HepG2 (cell line): ENCODE data around the gene PDE9A. TPM values are rescaled to one million over a fixed set of nuclear protein-coding genes. Genes with fewer than 3 reads are reported as not detected.
A peak's percentile ranks its signal among the peaks of the same experiment; 100 is the strongest.

Experiments
- ATAC-seq: fragments of 200-7000 bp; cut with Tn5 transposase; 3 replicates; pipeline ENCODE4 v1.9.1; 2020; ENCODE audit warnings: mild to moderate bottlenecking, moderate library complexity
- BruUV-seq: library from RNA; stranded (reverse); fragments of 400-500 nt; replicated peaks from 2 replicates; lab custom pipeline; 2021; lab: Mats Ljungman, UMichigan
- CTCF ChIA-PET: fragments of 300-600 bp; formaldehyde crosslinking; extraction: SDS; loops from one replicate; lab custom pipeline; 2021; ENCODE audit warnings: low total read pairs, inconsistent platforms, low intra/inter-chr PET ratio; lab: Yijun Ruan, JAX
- POLR2A ChIA-PET: fragments of 350-600 bp; sonication (Branson Sonifier 250); formaldehyde crosslinking; loops from one replicate; lab custom pipeline; 2020; ENCODE audit warnings: antibody characterized with exemption, inconsistent platforms; lab: Yijun Ruan, JAX
- DNase-seq: peaks from one replicate; pipeline ENCODE4 v3.0.0-alpha.2; 2015; ENCODE audit warnings: low spot score
- FAIRE-seq: peaks from 3 replicates; lab custom pipeline; 2011; peaks lifted over from hg19 to GRCh38; lab: Jason Lieb, UNC
- H2AFZ ChIP-seq: one replicate; pipeline ENCODE4 v1.6.1; 2011; ENCODE audit warnings: low read length, inconsistent platforms
- H3K27ac ChIP-seq: fragments of 300-600 bp; 3 replicates; pipeline ENCODE4 v1.8.0; 2011; ENCODE audit warnings: mixed run types, mild to moderate bottlenecking, mixed read lengths, low read length, inconsistent platforms; ENCODE audit not compliant: insufficient read depth; ENCODE audit errors: extremely low read length
- H3K27me3 ChIP-seq, 2 experiments: fragments of 200-600 bp in 1 of 2; 2 replicates in 1 of 2; 3 replicates in 1 of 2; pipeline versions ENCODE4 v1.6.0 to v1.8.0; 2011; ENCODE audit warnings: low read length in 2 of 2, mild to moderate bottlenecking in 2 of 2, moderate library complexity in 2 of 2, inconsistent platforms in 1 of 2; ENCODE audit not compliant: insufficient read depth in 2 of 2, control insufficient read depth in 1 of 2
- H3K36me3 ChIP-seq, 2 experiments: fragments of 200-600 bp in 1 of 2; replicated peaks in 1 of 2; 2 replicates in 1 of 2; 3 replicates in 1 of 2; pipeline versions ENCODE4 v1.5.1 to v1.8.0; 2011; ENCODE audit warnings: low read length in 2 of 2, inconsistent platforms in 1 of 2; ENCODE audit not compliant: insufficient read depth in 2 of 2, control insufficient read depth in 1 of 2
- H3K4me1 ChIP-seq: 2 replicates; pipeline ENCODE4 v1.5.1; 2012; ENCODE audit warnings: low read length, inconsistent platforms; ENCODE audit not compliant: insufficient read depth
- H3K4me2 ChIP-seq: 2 replicates; pipeline ENCODE4 v1.6.0; 2011; ENCODE audit warnings: low read depth, low read length, inconsistent platforms
- H3K4me3 ChIP-seq, 3 experiments: fragments of 200-600 bp in 1 of 3; sonication (generic), shearing (Covaris generic) in 1 of 3; replicated peaks in 1 of 3; 2 replicates each; pipeline ENCODE4 v1.5.1; 2011 to 2016; ENCODE audit warnings: low read length in 3 of 3, inconsistent platforms in 2 of 3, low read depth in 2 of 3, mild to moderate bottlenecking in 2 of 3, control low read depth in 1 of 3, mixed read lengths in 1 of 3; ENCODE audit not compliant: insufficient read depth in 1 of 3
- H3K79me2 ChIP-seq: one replicate; pipeline ENCODE4 v1.6.1; 2011; ENCODE audit warnings: low read length, inconsistent platforms; ENCODE audit not compliant: insufficient read depth
- H3K9ac ChIP-seq: 2 replicates; pipeline ENCODE4 v1.6.0; 2011; ENCODE audit warnings: mild to moderate bottlenecking, low read depth, low read length, inconsistent platforms; ENCODE audit not compliant: insufficient read depth
- H3K9me3 ChIP-seq: 2 replicates; pipeline ENCODE4 v1.5.1; 2012; ENCODE audit warnings: mild to moderate bottlenecking, low read length
- H4K20me1 ChIP-seq: 2 replicates; pipeline ENCODE4 v1.6.0; 2011; ENCODE audit warnings: inconsistent platforms, mild to moderate bottlenecking, low read length, moderate library complexity; ENCODE audit not compliant: insufficient read depth
- PHF5A ChIP-seq: IDR thresholded peaks from one replicate; pipeline ENCODE4 v1.6.1; 2018; ENCODE audit warnings: low read depth, missing genetic modification reagents; ENCODE audit not compliant: unreplicated experiment
- POLR2A ChIP-seq, 2 experiments: IDR thresholded peaks; 2 replicates each; pipeline ENCODE4 v1.6.1; 2011; ENCODE audit warnings: low read depth in 2 of 2, low read length in 2 of 2, mild to moderate bottlenecking in 1 of 2, moderate library complexity in 1 of 2; ENCODE audit not compliant: insufficient read depth in 1 of 2
- SMC3 ChIP-seq: IDR thresholded peaks from 2 replicates; pipeline ENCODE4 v1.6.1; 2011; ENCODE audit warnings: low read length, improper control_type of control experiment
- ZBTB38 ChIP-seq: sonication (generic); formaldehyde crosslinking; IDR thresholded peaks from 2 replicates; pipeline ENCODE4 v1.5.1; 2020; ENCODE audit warnings: mild to moderate bottlenecking, missing genetic modification reagents
- ZNF713 ChIP-seq: sonication (generic); formaldehyde crosslinking; IDR thresholded peaks from 2 replicates; pipeline ENCODE4 v1.4.0; 2020; ENCODE audit warnings: mild to moderate bottlenecking, missing genetic modification reagents
- WGBS: methylation state at CpG from one replicate; pipeline ENCODE4 v1.1.6; 2017; ENCODE audit warnings: low lambda C conversion rate; 5-methylcytosine and 5-hydroxymethylcytosine counted together
- in situ Hi-C: cut with HindIII; loops from 2 replicates; pipeline ENCODE4 v1.10.0; 2017; ENCODE audit warnings: low pct_unique_long_range_greater_than_20kb; ENCODE audit not compliant: extremely low pct_ligation_motif_present
- intact Hi-C: fragments of 100-400 bp; cut with micrococcal nuclease; formaldehyde crosslinking; loops from one replicate; pipeline ENCODE4 v1.10.0; 2022; ENCODE audit not compliant: unreplicated experiment
- polyA plus RNA-seq, 8 experiments: library from polyadenylated mRNA; depleted of rRNA in 3 of 8; stranded (reverse) in 7 of 8; unstranded in 1 of 8; fragments of >200 nt; fragmentation: Illumina TruSeq in 4 of 8; extraction: Trizol in 4 of 8; gene quantifications; 2 replicates each; pipeline versions ENCODE4 v1.2.1 to v1.2.3, GENCODE V29; 2011 to 2016; ENCODE audit warnings: low read depth in 4 of 8, missing spikeins in 1 of 8, mixed read lengths in 1 of 8; ENCODE audit not compliant: insufficient read depth in 1 of 8
- total RNA-seq, 5 experiments: library from RNA; depleted of rRNA; stranded (reverse); fragments of >200 nt; fragmentation: Illumina TruSeq; extraction: Trizol; gene quantifications; 2 replicates each; pipeline ENCODE4 v1.2.3, GENCODE V29; 2016; ENCODE audit warnings: low read depth in 1 of 5
- TF ChIP-seq, protein P1 (sequence below): IDR thresholded peaks from 2 replicates; pipeline ENCODE4 v1.6.1; 2016

The PDE9A gene
- total and polyA plus RNA-seq, 2 of the 13 experiments (the other 11 are each of a cell fraction or from before 2014, with no cell fraction given), result 4.6 to 19.7 TPM

GRCh38 chr21:42687796-42688195 is 34.4 kb downstream of the PDE9A start:
- Histone ChIP-seq H3K36me3 (no peaks in the 10 kb centered on the region; a peak in 2 of 5 replicates), H3K4me1 (no peaks in the 10 kb centered on the region), H3K9me3 (no peaks in the 10 kb centered on the region), H3K79me2 (no peaks in the 10 kb centered on the region), H3K27ac (no peak overlapping the region), H3K4me3 (no peak overlapping the region), H2AFZ (no peak overlapping the region), H3K4me2 (no peak overlapping the region), H3K27me3 (no peaks in the 10 kb centered on the region), H3K9ac (no peak overlapping the region), H4K20me1 (no peaks in the 10 kb centered on the region)
- intact Hi-C loops, result no loop called here
- TF ChIP-seq PHF5A (CRISPR knock-in tag) (no peak), POLR2A (IDR thresholded peaks at IDR 0.05; ENCODE audit: insufficient read depth in 1 of 2, low read depth in 2 of 2, low read length in 2 of 2) (no peak), SMC3 (no peak)
- TF ChIP-seq, protein P1, sequence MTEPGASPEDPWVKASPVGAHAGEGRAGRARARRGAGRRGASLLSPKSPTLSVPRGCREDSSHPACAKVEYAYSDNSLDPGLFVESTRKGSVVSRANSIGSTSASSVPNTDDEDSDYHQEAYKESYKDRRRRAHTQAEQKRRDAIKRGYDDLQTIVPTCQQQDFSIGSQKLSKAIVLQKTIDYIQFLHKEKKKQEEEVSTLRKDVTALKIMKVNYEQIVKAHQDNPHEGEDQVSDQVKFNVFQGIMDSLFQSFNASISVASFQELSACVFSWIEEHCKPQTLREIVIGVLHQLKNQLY (CRISPR knock-in tag), result no peak
- no TSS peak for BruUV-seq
- DNase-seq, result no peak
- no peak for FAIRE-seq
- CTCF ChIA-PET, result no interaction called here
- in situ Hi-C loops, result no loop called here
- POLR2A ChIA-PET, result no interaction called here
- no peak for ATAC-seq
- WGBS, result 98% methylated on average over 18 of the region's 18 CpGs

DNA sequence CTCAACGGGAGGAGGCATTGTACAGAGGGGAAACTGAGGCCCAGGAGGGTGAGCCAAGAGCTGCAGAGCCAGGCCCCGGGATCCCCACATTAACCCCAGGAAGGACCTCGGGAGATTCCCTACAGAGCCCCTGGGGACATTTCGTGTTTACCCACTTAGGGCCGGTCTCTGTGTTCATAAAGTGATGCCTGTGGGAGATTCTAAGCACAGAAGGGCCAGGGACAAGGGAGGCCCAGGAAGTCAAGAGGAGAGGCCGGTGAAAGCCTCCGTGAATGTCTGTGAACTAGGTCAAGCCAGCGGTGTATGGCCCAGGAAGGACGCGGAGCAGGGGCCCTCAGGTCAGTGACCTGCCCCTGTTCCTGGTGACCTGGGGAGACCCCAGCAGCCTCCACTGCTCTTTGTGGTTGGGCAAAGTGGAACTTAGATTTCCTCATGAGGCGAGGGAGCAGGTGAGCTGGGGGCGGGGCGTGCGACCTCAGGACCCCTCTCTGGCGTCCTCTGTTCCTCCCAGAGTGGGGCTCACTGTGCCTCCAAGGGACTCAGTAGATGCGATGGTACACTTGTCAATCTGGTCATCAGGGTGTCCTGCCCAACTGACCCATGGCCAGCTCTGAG is 34.9 kb downstream of the PDE9A start:
- POLR2A ChIA-PET, result no interaction called here
- Histone ChIP-seq H3K79me2 (no peaks in the 10 kb centered on the region), H3K36me3 (no peaks in the 10 kb centered on the region; a peak in 2 of 5 replicates), H2AFZ (no peak overlapping the region), H3K9me3 (no peaks in the 10 kb centered on the region), H3K4me3 (no peak overlapping the region), H4K20me1 (no peaks in the 10 kb centered on the region), H3K9ac (no peak overlapping the region), H3K27ac (no peak overlapping the region), H3K4me2 (no peak overlapping the region), H3K4me1 (no peaks in the 10 kb centered on the region), H3K27me3 (no peaks in the 10 kb centered on the region)
- no peak for FAIRE-seq
- intact Hi-C loops, result no loop called here
- in situ Hi-C loops, result no loop called here
- ATAC-seq, result no peak
- no peak for DNase-seq
- 90% methylated on average over 8 of the region's 16 CpGs for WGBS
- TF ChIP-seq ZBTB38 (CRISPR knock-in tag) (0 out of 2 replicates have a peak, but pooled peaks have one; percentile 22), ZNF713 (CRISPR knock-in tag) (no peak)
- CTCF ChIA-PET, result no interaction called here
- no TSS peak for BruUV-seq
